CD4-positive, alpha-beta T cell treated with Interleukin-6 at 100 ng/mL for 8 hours (primary cell): Measurements from ENCODE around the gene AFF4.
"Not testable (repeated sequence)": the region's sequence is repeated elsewhere in the genome, so short reads cannot be mapped to it uniquely, and the experiment has no call there.

ENCODE experiments used
- DNase-seq: peaks from one replicate; pipeline ENCODE4 v3.0.0-alpha.2; 2020; ENCODE audit warnings: mixed read lengths, low spot score

AFF4 gene

GRCh38 chr5:132956166-132956799 is 7.2 kb downstream of the AFF4 start:
- DNase-seq = not testable (repeated sequence)

- DNase-seq = no peak
Measured at GRCh38 chr5:132953710-132954109, 9.7 kb downstream of the AFF4 start.

GRCh38 chr5:132952829-132953228 is 10.6 kb downstream of the AFF4 start:
- DNase-seq = no peak

GRCh38 chr5:132951897-132952296 is 11.5 kb downstream of the AFF4 start:
- DNase-seq = no peak

GRCh38 chr5:132949136-132949535 is 14.3 kb downstream of the AFF4 start:
- no peak for DNase-seq

- no peak for DNase-seq
Measured at GRCh38 chr5:132947671-132948070, 15.8 kb downstream of the AFF4 start.

GRCh38 chr5:132945315-132945714 is 18.1 kb downstream of the AFF4 start:
- not testable (repeated sequence) for DNase-seq

GRCh38 chr5:132943362-132944022 is 19.9 kb downstream of the AFF4 start:
- no peak for DNase-seq

- DNase-seq = no peak
Measured at GRCh38 chr5:132941331-132941730, 22.1 kb downstream of the AFF4 start.

- no peak for DNase-seq
Measured at GRCh38 chr5:132928062-132928407, 35.4 kb downstream of the AFF4 start.

GRCh38 chr5:132927355-132928061 is 35.9 kb downstream of the AFF4 start:
- no peak for DNase-seq

GRCh38 chr5:132926437-132926836 is 37.0 kb downstream of the AFF4 start:
- DNase-seq = no peak

- DNase-seq = no peak
Measured at GRCh38 chr5:132916086-132916485, 47.3 kb downstream of the AFF4 start.

GRCh38 chr5:132915681-132916080 is 47.8 kb downstream of the AFF4 start:
- no peak for DNase-seq

- no peak for DNase-seq
Measured at GRCh38 chr5:132909702-132910101, 53.7 kb downstream of the AFF4 start.

- no peak for DNase-seq
Measured at GRCh38 chr5:132907161-132907560, 56.3 kb downstream of the AFF4 start.

- no peak for DNase-seq
Measured at GRCh38 chr5:132905938-132906337, 57.5 kb downstream of the AFF4 start.

GRCh38 chr5:132901730-132902129 is 61.7 kb downstream of the AFF4 start:
- DNase-seq = no peak

- no peak for DNase-seq
Measured at GRCh38 chr5:132901036-132901435, 62.4 kb downstream of the AFF4 start.

GRCh38 chr5:132898094-132898493 is 65.3 kb downstream of the AFF4 start:
- no peak for DNase-seq

- DNase-seq = no peak
Measured at GRCh38 chr5:132896685-132897084, 66.7 kb downstream of the AFF4 start.

- no peak for DNase-seq
Measured at GRCh38 chr5:132895719-132896305, 67.6 kb downstream of the AFF4 start.

GRCh38 chr5:132890817-132891216 is 72.6 kb downstream of the AFF4 start:
- DNase-seq = no peak
